GM23338 (cell line): ENCODE results near the gene TPMT. TPM values are rescaled to one million over a fixed set of nuclear protein-coding genes. Genes with fewer than 3 reads are reported as not detected.

Source experiments
- ATAC-seq: fragments of 200-7000 bp; cut with Tn5 transposase; 3 replicates; pipeline ENCODE4 v1.9.1; 2020
- DNase-seq: peaks from one replicate; pipeline ENCODE4 v3.0.0-alpha.2; 2015; ENCODE audit warnings: low spot score
- H2AFZ ChIP-seq: fragments of 200-600 bp; sonication (generic); 2 replicates; pipeline ENCODE4 v1.8.0; 2016; ENCODE audit warnings: antibody characterized with exemption, mild to moderate bottlenecking, moderate library complexity
- H3F3A ChIP-seq: fragments of 200-600 bp; sonication (generic); replicated peaks from 2 replicates; pipeline ENCODE4 v1.8.0; 2017; ENCODE audit warnings: antibody characterized with exemption, mixed run types, low read depth
- H3K27ac ChIP-seq: fragments of 200-600 bp; sonication (generic); 2 replicates; pipeline ENCODE4 v1.6.1; 2016; ENCODE audit warnings: low read depth
- H3K27me3 ChIP-seq: fragments of 200-600 bp; sonication (generic); 2 replicates; pipeline ENCODE4 v1.8.0; 2016; ENCODE audit warnings: mild to moderate bottlenecking, mixed run types, moderate library complexity; ENCODE audit not compliant: insufficient read depth
- H3K36me3 ChIP-seq: fragments of 200-600 bp; sonication (generic); 2 replicates; pipeline ENCODE4 v1.8.0; 2016; ENCODE audit warnings: mild to moderate bottlenecking; ENCODE audit not compliant: insufficient read depth
- H3K4me1 ChIP-seq: fragments of 200-600 bp; sonication (generic); 2 replicates; pipeline ENCODE4 v1.8.0; 2016; ENCODE audit warnings: mild to moderate bottlenecking, moderate library complexity; ENCODE audit not compliant: insufficient read depth
- H3K4me2 ChIP-seq: fragments of 200-600 bp; sonication (generic); 2 replicates; pipeline ENCODE4 v1.7.1; 2017; ENCODE audit warnings: mixed run types
- H3K4me3 ChIP-seq: fragments of 200-600 bp; sonication (generic); 2 replicates; pipeline ENCODE4 v1.6.1; 2016; ENCODE audit warnings: mixed run types
- H3K79me2 ChIP-seq: fragments of 200-600 bp; sonication (generic); replicated peaks from 2 replicates; pipeline ENCODE4 v1.8.0; 2017; ENCODE audit warnings: mild to moderate bottlenecking; ENCODE audit not compliant: insufficient read depth
- H3K9me2 ChIP-seq: fragments of 200-600 bp; sonication (generic); 2 replicates; pipeline ENCODE4 v1.8.0; 2017; ENCODE audit not compliant: insufficient read depth
- H4K20me1 ChIP-seq: fragments of 200-600 bp; sonication (generic); replicated peaks from 2 replicates; pipeline ENCODE4 v1.8.0; 2017; ENCODE audit warnings: mild to moderate bottlenecking; ENCODE audit not compliant: insufficient read depth
- H3K27ac Mint-ChIP-seq: 2 replicates; pipeline ENCODE4 v1.8.0; 2020; ENCODE audit warnings: inconsistent platforms, mild to moderate bottlenecking, moderate library complexity, mixed read lengths
- H3K27me3 Mint-ChIP-seq: 3 replicates; pipeline ENCODE4 v1.8.0; 2022; ENCODE audit warnings: low read depth, mild to moderate bottlenecking, moderate library complexity, mixed read lengths, inconsistent platforms; ENCODE audit not compliant: insufficient read depth, poor library complexity
- H3K36me3 Mint-ChIP-seq: 3 replicates; pipeline ENCODE4 v1.8.0; 2021; ENCODE audit warnings: low read depth, mild to moderate bottlenecking, inconsistent platforms, moderate library complexity, mixed read lengths
- H3K4me1 Mint-ChIP-seq: 3 replicates; pipeline ENCODE4 v1.8.0; 2020; ENCODE audit warnings: mild to moderate bottlenecking, inconsistent platforms, mixed read lengths
- H3K4me3 Mint-ChIP-seq: 3 replicates; pipeline ENCODE4 v1.8.0; 2021; ENCODE audit warnings: moderate library complexity, mild to moderate bottlenecking, inconsistent platforms, mixed read lengths
- H3K9me3 Mint-ChIP-seq: 3 replicates; pipeline ENCODE4 v1.8.0; 2020; ENCODE audit warnings: moderate library complexity, mild to moderate bottlenecking, inconsistent platforms, mixed read lengths
- CREB1 ChIP-seq: fragments of 250-450 bp; sonication (Bioruptor Pico); IDR thresholded peaks from 2 replicates; pipeline ENCODE4 v1.5.0; 2020; ENCODE audit warnings: low read depth, mild to moderate bottlenecking, moderate library complexity
- CTCF ChIP-seq, 2 experiments: fragments of 200-600 bp in 1 of 2; sonication (generic) in 1 of 2; conservative IDR thresholded peaks; 2 replicates each; pipeline versions ENCODE4 v1.5.1 to v1.6.1; 2016 to 2017; ENCODE audit warnings: antibody characterized with exemption in 2 of 2, low read depth in 2 of 2, mild to moderate bottlenecking in 2 of 2, moderate library complexity in 1 of 2
- EZH2 ChIP-seq: fragments of 200-600 bp; sonication (generic); IDR thresholded peaks from one replicate; pipeline ENCODE4 v1.8.0; 2017; ENCODE audit warnings: antibody characterized with exemption, mild to moderate bottlenecking, low read depth; ENCODE audit not compliant: unreplicated experiment
- EZH2phosphoT487 ChIP-seq: fragments of 200-600 bp; sonication (generic); IDR thresholded peaks from one replicate; pipeline ENCODE4 v1.8.1; 2018; ENCODE audit warnings: antibody characterized with exemption; ENCODE audit not compliant: unreplicated experiment
- JUNB ChIP-seq: IDR thresholded peaks from one replicate; pipeline ENCODE4 v1.6.1; 2016; ENCODE audit warnings: antibody characterized with exemption; ENCODE audit not compliant: unreplicated experiment
- NANOG ChIP-seq: IDR thresholded peaks from 2 replicates; pipeline ENCODE4 v1.6.1; 2016; ENCODE audit warnings: antibody characterized with exemption, borderline replicate concordance
- POLR2AphosphoS5 ChIP-seq: IDR thresholded peaks from 2 replicates; pipeline ENCODE4 v1.6.1; 2016; ENCODE audit warnings: antibody characterized with exemption, low read depth
- STAT1 ChIP-seq: IDR thresholded peaks from one replicate; pipeline ENCODE4 v1.6.1; 2016; ENCODE audit warnings: antibody characterized with exemption; ENCODE audit not compliant: unreplicated experiment
- ZNF114 ChIP-seq: fragments of 250-450 bp; sonication (Bioruptor Pico); IDR thresholded peaks from 2 replicates; pipeline ENCODE4 v1.5.0; 2020; ENCODE audit warnings: mild to moderate bottlenecking, moderate library complexity
- ZNF331 ChIP-seq: fragments of 250-450 bp; sonication (Bioruptor Pico); IDR thresholded peaks from 2 replicates; pipeline ENCODE4 v1.5.0; 2020; ENCODE audit warnings: low read depth, mild to moderate bottlenecking, moderate library complexity
- polyA plus RNA-seq: library from polyadenylated mRNA; unstranded; fragments of >200 nt; fragmentation: Nextera tagmentation; extraction: Ambion mirVana; gene quantifications from 2 replicates; pipeline ENCODE4 v1.2.1, GENCODE V29; 2016
- total RNA-seq: library from RNA; depleted of rRNA; stranded (reverse); fragments of >200 nt; shearing (Covaris generic); gene quantifications from 2 replicates; pipeline ENCODE4 v1.2.3, GENCODE V29; 2014
- TF ChIP-seq, protein P1 (sequence below): IDR thresholded peaks from one replicate; pipeline ENCODE4 v1.6.1; 2018; ENCODE audit warnings: antibody characterized with exemption; ENCODE audit not compliant: unreplicated experiment
- TF ChIP-seq, protein P2 (sequence below): fragments of 250-450 bp; sonication (Bioruptor Pico); IDR thresholded peaks from 2 replicates; pipeline ENCODE4 v1.5.0; 2020; ENCODE audit warnings: mild to moderate bottlenecking, moderate library complexity
- TF ChIP-seq, protein P3 (sequence below): IDR thresholded peaks from 2 replicates; pipeline ENCODE4 v1.6.1; 2016; ENCODE audit warnings: antibody characterized with exemption

Gene TPMT
- total and polyA plus RNA-seq, 2 experiments from 2014 or later: 19.5 to 21.6 TPM

DNA sequence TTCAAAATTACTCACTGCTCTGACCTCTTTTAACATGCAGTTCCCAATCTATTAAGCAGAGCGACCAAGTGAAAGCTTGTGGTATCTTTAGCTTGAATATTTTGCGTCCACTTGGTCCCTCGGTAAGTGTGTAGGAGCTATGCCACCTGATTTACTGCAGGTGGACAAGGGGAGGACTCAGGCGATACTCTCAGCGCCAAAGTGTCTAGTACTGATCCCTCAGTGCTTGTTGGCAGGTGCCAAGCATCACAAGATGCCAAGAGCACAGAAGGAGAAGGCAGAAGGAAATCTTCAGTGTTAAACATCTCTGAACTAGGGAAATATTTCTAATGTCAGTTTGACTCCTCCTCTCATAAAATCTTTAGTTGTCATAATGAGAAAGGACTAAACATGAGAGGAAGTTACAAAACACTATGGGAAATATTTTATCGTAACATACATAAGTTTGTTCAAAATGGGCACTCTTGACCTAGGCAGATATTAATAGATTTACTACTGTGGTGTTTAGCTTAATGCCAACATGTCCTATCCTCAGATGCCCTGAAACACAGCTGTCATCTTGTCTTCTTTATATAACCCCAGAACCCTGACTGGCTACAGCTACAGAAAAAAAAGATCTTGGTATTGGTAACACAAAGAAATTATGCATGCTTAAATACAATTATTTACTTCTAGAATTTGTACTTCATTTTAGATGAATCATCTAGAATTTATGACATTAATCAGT, 51.9 kb downstream of the TPMT start:
- no peaks in the 10 kb centered on the region for H3K4me1 ChIP-seq
- peaks cover 6% of the 10 kb centered on the region; the same call in 2 of the 3 replicates for H3K36me3 Mint-ChIP-seq
- peaks cover 3% of the 10 kb centered on the region for H3K27me3 Mint-ChIP-seq
- peaks cover 13% of the 10 kb centered on the region for H3K36me3 ChIP-seq
- no peaks in the 10 kb centered on the region for H4K20me1 ChIP-seq
- H3K4me3 Mint-ChIP-seq: no peak overlapping the region
- H3K9me3 Mint-ChIP-seq: peaks cover 18% of the 10 kb centered on the region
- DNase-seq: no peak
- H3K4me2 ChIP-seq: no peak overlapping the region
- H3K4me1 Mint-ChIP-seq: no peaks in the 10 kb centered on the region
- H2AFZ ChIP-seq: no peak overlapping the region
- ATAC-seq: no peak
- H3K9me2 ChIP-seq: no peaks in the 10 kb centered on the region
- H3K27me3 ChIP-seq: no peaks in the 10 kb centered on the region
- H3K27ac ChIP-seq: no peak overlapping the region
- no peak overlapping the region for H3K27ac Mint-ChIP-seq
- TF ChIP-seq JUNB (no peak), NANOG (no peak), POLR2AphosphoS5 (no peak), CREB1 (CRISPR knock-in tag) (no peak), ZNF331 (CRISPR knock-in tag) (no peak), CTCF (conservative IDR thresholded peaks at IDR 0.05; ENCODE audit: low read depth in 2 of 2) (no peak), STAT1 (no peak), EZH2phosphoT487 (no peak), ZNF114 (no peak), EZH2 (no peak)
- TF ChIP-seq, protein P1, sequence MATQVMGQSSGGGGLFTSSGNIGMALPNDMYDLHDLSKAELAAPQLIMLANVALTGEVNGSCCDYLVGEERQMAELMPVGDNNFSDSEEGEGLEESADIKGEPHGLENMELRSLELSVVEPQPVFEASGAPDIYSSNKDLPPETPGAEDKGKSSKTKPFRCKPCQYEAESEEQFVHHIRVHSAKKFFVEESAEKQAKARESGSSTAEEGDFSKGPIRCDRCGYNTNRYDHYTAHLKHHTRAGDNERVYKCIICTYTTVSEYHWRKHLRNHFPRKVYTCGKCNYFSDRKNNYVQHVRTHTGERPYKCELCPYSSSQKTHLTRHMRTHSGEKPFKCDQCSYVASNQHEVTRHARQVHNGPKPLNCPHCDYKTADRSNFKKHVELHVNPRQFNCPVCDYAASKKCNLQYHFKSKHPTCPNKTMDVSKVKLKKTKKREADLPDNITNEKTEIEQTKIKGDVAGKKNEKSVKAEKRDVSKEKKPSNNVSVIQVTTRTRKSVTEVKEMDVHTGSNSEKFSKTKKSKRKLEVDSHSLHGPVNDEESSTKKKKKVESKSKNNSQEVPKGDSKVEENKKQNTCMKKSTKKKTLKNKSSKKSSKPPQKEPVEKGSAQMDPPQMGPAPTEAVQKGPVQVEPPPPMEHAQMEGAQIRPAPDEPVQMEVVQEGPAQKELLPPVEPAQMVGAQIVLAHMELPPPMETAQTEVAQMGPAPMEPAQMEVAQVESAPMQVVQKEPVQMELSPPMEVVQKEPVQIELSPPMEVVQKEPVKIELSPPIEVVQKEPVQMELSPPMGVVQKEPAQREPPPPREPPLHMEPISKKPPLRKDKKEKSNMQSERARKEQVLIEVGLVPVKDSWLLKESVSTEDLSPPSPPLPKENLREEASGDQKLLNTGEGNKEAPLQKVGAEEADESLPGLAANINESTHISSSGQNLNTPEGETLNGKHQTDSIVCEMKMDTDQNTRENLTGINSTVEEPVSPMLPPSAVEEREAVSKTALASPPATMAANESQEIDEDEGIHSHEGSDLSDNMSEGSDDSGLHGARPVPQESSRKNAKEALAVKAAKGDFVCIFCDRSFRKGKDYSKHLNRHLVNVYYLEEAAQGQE: no peak
- TF ChIP-seq, protein P2, sequence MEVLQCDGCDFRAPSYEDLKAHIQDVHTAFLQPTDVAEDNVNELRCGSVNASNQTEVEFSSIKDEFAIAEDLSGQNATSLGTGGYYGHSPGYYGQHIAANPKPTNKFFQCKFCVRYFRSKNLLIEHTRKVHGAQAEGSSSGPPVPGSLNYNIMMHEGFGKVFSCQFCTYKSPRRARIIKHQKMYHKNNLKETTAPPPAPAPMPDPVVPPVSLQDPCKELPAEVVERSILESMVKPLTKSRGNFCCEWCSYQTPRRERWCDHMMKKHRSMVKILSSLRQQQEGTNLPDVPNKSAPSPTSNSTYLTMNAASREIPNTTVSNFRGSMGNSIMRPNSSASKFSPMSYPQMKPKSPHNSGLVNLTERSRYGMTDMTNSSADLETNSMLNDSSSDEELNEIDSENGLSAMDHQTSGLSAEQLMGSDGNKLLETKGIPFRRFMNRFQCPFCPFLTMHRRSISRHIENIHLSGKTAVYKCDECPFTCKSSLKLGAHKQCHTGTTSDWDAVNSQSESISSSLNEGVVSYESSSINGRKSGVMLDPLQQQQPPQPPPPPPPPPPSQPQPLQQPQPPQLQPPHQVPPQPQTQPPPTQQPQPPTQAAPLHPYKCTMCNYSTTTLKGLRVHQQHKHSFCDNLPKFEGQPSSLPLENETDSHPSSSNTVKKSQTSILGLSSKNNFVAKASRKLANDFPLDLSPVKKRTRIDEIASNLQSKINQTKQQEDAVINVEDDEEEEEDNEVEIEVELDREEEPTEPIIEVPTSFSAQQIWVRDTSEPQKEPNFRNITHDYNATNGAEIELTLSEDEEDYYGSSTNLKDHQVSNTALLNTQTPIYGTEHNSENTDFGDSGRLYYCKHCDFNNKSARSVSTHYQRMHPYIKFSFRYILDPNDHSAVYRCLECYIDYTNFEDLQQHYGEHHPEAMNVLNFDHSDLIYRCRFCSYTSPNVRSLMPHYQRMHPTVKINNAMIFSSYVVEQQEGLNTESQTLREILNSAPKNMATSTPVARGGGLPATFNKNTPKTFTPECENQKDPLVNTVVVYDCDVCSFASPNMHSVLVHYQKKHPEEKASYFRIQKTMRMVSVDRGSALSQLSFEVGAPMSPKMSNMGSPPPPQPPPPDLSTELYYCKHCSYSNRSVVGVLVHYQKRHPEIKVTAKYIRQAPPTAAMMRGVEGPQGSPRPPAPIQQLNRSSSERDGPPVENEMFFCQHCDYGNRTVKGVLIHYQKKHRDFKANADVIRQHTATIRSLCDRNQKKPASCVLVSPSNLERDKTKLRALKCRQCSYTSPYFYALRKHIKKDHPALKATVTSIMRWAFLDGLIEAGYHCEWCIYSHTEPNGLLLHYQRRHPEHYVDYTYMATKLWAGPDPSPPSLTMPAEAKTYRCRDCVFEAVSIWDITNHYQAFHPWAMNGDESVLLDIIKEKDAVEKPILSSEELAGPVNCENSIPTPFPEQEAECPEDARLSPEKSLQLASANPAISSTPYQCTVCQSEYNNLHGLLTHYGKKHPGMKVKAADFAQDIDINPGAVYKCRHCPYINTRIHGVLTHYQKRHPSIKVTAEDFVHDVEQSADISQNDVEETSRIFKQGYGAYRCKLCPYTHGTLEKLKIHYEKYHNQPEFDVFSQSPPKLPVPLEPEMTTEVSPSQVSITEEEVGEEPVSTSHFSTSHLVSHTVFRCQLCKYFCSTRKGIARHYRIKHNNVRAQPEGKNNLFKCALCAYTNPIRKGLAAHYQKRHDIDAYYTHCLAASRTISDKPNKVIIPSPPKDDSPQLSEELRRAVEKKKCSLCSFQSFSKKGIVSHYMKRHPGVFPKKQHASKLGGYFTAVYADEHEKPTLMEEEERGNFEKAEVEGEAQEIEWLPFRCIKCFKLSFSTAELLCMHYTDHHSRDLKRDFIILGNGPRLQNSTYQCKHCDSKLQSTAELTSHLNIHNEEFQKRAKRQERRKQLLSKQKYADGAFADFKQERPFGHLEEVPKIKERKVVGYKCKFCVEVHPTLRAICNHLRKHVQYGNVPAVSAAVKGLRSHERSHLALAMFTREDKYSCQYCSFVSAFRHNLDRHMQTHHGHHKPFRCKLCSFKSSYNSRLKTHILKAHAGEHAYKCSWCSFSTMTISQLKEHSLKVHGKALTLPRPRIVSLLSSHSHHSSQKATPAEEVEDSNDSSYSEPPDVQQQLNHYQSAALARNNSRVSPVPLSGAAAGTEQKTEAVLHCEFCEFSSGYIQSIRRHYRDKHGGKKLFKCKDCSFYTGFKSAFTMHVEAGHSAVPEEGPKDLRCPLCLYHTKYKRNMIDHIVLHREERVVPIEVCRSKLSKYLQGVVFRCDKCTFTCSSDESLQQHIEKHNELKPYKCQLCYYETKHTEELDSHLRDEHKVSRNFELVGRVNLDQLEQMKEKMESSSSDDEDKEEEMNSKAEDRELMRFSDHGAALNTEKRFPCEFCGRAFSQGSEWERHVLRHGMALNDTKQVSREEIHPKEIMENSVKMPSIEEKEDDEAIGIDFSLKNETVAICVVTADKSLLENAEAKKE (CRISPR knock-in tag): no peak
- TF ChIP-seq, protein P3, sequence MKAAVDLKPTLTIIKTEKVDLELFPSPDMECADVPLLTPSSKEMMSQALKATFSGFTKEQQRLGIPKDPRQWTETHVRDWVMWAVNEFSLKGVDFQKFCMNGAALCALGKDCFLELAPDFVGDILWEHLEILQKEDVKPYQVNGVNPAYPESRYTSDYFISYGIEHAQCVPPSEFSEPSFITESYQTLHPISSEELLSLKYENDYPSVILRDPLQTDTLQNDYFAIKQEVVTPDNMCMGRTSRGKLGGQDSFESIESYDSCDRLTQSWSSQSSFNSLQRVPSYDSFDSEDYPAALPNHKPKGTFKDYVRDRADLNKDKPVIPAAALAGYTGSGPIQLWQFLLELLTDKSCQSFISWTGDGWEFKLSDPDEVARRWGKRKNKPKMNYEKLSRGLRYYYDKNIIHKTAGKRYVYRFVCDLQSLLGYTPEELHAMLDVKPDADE: no peak
- H3F3A ChIP-seq: no peaks in the 10 kb centered on the region
- H3K79me2 ChIP-seq: no peaks in the 10 kb centered on the region
- no peak overlapping the region for H3K4me3 ChIP-seq
